Stimulated activated CD4-positive, alpha-beta T cell treated with anti-CD3 and anti-CD28 coated beads, Interleukin-15, amount 100 ng/mL, for 24 hours (primary cell): ENCODE measurements around the gene NAGLU.
"Not testable (repeated sequence)": the region's sequence is repeated elsewhere in the genome, so short reads cannot be mapped to it uniquely, and the experiment has no call there.

Experiments used
- DNase-seq: peaks from one replicate; pipeline ENCODE4 v3.0.0-alpha.2; 2020

NAGLU gene

GRCh38 chr17:42545755-42546505 is 9.9 kb downstream of the NAGLU start:
- not testable (repeated sequence) for DNase-seq

DNA sequence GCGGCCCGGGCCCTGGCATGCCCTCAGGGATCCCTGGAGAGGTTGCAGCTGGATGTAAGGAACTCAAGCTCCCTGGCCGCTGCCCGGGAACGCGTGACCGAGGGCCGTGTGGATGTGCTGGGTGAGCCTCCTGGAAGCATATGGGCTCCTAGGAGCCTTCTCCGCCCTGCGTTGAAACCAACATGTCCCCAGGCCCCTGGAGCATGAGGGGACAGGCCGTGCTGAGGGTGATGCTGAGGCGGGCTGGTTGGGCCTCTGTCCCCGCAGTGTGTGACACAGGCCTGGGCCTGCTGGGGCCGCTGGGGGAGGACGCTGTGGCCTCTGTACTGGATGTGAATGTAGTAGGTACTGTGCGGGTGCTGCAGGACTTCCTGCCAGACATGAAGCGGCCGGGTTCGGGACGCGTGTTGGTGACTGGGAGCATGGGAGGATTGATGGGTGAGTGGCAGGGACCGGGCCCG is 11.0 kb downstream of the NAGLU start:
- DNase-seq = no peak

DNA sequence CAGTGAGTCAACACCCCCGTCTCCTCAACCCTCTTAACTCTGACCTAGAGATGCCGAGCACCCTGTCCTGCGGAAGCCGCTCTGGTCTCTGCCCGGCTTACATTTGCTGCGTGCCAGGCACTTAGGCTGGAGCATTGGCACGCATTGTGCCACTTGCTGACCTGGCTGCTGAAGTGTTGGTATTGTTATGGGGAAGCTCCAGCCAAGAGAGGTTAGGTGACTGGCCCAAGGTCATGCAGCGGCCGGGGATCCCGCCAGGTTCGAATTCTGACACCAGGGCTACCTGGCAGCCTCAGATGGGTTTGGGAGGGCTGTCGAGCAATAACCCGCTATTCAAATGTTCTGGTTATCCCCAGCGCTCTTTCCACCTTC is 11.6 kb downstream of the NAGLU start:
- DNase-seq = no peak

DNA sequence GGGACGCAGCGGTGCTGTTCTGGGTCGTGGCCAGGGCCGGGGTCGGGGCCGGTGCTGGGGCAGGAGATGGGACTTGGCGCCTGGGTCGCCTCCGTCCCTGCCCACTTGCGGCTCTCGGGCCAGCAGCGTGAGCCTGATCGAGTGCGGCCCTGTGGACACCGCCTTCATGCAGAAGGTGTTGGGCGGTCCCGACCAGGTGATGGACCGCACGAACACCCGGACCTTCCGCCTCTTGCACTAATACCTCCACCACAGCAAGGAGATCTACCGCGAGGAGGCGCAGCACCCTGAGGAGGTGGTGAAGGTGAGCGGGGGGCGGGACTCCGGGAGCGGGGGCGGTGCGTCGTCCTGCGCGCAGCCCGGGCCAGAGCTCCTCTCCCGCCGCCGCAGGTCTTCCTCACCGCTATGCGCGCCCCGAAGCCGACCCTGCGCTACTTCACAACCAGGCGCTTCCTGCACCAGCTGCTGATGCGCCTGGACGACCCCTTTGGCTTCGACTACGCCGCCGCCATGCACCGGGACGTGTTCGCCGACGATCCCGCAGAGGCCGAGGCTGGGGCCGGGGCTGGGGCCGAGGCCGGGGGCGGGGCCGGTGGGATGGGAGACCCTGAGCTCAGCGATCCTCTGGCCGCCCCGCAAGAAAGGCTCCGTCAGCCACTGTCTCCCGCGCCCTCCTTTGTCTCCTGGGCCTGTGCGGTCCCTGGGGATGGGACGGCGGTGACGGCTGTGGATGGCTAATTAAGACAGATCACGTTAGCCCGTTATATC is 12.2 kb downstream of the NAGLU start:
- peak; percentile 90 for DNase-seq

DNA sequence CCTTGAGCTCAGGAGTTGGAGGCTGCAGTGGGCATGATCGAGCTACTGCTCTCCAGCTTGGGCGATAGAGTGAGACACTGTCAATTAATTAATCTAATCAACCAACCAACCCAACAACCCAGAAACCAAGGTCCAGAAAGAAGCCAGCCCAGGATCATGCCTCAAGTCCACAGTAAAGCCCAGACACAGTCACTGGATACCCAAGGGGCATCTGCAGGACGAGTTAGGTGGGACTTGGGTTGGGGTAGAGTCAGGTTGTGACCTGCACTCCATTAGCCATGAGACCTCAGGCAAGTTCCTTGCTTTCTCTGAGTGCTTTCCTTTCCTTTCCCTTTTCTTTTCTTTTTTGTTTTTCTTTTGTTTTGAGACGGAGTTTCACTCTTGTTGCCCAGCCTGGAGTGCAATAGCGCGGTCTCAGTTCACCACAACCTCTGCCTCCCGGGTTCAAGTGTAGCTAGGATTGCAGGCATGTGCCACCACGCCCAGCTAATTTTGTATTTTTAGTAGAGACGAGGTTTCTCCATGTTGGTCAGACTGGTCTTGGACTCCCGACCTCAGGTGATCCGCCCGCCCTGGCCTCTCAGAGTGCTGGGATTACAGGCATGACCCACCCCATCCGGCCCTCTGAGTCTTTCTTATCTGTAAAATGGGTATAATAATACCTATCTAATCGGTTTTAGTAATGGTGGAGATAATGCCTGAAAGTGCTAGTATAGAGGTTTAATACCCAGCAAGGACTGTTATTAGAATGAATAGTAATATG is 13.1 kb downstream of the NAGLU start:
- DNase-seq = no peak

DNA sequence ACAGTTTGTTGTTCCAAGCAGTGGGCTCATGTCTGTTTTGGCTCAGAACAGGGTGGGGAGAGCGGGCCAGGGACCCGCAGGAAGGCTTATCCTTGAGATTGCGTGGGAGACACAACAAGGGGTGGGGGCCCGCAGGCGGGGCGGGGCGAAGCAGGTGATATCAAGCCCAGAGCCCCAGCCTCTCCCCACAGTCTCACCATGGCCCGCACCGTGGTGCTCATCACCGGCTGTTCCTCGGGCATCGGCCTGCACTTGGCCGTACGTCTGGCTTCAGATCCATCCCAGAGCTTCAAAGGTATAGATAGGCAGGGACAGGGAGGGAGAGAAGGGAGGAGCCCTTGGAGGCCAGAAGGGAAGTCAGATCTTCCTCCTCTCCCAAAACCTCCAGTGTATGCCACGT is 16.7 kb downstream of the NAGLU start, which contains the start of gene HSD17B1:
TSS of gene HSD17B1 (plus strand) at position 188 of the 400 bp plus-strand sequence. CDS start at position 199, 11 bp downstream.
- not testable (repeated sequence) for DNase-seq

GRCh38 chr17:42553161-42553818 is 17.2 kb downstream of the NAGLU start:
- DNase-seq = no peak

DNA sequence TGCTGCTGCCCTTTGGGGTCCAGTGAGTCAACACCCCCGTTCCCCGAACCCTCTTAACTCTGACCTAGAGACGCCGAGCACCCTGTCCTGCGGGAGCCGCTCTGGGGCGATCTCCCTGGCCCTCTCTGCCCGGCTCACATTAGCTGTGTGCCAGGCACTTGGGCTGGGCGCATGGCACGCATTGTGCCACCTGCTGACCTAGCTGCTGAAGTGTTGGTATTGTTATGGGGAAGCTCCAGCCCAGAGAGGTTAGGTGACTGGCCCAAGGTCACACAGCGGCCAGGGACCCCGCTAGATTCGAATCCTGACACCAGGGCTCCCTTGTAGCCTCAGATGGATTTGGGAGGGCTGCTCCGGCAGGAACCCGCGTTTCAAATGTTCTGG is 17.8 kb downstream of the NAGLU start:
- peak; percentile 37 for DNase-seq

GRCh38 chr17:42554250-42555121 is 18.4 kb downstream of the NAGLU start:
- peak; percentile 90 for DNase-seq

- DNase-seq = no peak
These were observed 19.1 kb downstream of the NAGLU start for GRCh38 chr17:42555122-42555622.

- DNase-seq = not testable (repeated sequence)
These were observed 20.0 kb downstream of the NAGLU start for GRCh38 chr17:42555961-42556617.

- no peak for DNase-seq
These were observed 23.0 kb downstream of the NAGLU start for GRCh38 chr17:42559075-42559474.

DNA sequence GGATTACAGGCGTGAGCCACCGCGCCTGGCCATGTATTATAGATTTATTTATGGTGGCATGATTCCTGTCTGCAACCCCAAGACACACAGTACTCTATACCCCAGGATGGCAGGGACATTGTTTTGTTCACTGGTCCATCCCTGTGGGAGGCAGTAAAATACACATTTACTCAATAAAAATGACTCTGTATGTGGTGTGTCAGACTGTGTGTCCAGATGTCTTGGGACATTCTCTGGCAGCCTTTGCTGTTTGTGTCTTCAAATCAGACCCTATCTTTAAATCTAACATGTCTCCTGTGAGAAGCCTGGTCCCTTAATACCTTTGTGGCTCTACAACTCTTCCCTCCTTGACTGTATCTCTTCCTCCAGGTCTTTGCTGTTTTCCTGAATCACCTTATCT is 24.2 kb downstream of the NAGLU start:
- no peak for DNase-seq

DNA sequence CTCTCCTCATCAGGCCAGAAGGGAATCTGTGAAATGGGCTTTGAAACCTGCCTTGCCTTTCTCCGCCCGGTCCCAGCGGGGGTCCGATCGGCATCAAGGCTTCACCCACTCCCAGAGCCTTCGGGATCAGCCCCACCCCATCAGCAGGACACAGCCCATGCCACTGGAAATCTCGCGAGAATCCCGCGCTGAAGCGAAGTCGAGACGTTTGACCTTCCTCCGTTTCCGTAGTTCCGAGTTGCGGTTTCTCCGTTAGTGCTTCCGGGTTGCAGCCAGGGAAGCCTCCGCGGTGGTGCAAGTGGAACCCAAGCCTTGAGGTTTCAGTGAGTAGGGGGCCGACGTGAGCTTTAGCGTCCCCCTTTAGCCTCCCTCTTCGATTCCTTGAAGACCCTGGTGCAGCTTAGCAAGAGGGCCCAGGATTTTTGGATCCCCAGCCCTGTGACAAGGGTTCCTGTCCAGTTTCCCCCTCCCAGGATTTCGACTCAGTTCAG is 25.9 kb downstream of the NAGLU start, which contains the start of gene COASY:
TSS of gene COASY (plus strand) at position 252 of the 491 bp plus-strand sequence. CDS start 475 bp downstream, outside the sequence.
- peak; percentile 97 for DNase-seq

DNA sequence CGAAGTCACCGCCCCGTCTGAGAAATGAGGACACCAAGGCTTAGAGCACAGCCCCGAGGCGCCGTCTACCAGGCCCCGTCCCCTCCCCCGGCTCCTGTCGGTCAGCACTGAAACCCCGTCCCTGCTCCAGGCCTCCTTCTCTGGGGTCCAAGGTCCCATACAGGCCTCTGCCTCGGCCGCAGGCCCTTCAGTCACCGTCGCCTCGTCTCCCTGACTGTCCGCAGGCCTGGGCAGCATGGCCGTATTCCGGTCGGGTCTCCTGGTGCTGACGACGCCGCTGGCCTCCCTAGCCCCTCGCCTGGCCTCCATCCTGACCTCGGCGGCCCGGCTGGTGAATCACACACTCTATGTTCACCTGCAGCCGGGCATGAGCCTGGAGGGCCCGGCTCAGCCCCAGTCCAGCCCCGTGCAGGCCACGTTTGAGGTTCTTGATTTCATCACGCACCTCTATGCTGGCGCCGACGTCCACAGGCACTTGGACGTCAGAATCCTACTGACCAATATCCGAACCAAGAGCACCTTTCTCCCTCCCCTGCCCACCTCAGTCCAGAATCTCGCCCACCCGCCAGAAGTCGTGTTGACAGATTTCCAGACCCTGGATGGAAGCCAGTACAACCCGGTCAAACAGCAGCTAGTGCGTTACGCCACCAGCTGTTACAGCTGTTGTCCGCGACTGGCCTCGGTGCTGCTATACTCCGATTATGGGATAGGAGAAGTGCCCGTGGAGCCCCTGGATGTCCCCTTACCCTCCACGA is 26.5 kb downstream of the NAGLU start:
- DNase-seq = no peak

DNA sequence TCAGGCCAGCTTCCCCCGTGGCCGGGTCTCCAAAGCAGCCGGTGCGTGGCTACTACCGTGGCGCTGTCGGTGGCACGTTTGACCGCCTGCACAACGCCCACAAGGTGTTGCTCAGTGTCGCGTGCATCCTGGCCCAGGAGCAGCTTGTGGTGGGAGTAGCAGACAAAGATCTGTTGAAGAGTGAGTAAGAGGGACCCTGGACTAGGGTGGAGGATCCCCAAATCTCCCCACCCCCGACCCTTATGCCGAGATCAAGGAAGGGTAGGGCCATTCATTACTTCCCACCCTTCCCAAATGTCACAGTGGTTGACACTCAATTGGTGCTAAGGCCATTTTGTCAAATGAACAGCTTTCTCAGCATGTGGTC is 27.1 kb downstream of the NAGLU start:
- no peak for DNase-seq

DNA sequence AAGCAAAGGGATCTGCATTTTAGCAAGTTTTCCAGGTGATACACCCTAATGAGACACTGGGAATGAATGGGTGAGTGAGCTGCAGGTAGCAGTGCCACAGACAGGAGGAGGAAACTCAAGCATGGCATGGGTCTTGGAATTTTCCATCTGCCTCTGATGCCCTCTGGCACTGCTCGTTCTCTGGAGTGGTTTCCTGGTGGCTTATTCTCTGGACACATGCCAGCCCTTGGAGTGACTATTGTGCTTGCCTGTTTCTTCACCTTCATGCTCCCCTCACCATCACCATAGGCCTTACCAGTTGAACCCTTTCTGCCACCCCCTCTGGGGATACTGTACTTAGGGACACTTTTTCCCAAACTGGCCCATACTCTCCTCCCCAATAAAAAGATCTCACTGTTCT is 27.5 kb downstream of the NAGLU start:
- no peak for DNase-seq

DNA sequence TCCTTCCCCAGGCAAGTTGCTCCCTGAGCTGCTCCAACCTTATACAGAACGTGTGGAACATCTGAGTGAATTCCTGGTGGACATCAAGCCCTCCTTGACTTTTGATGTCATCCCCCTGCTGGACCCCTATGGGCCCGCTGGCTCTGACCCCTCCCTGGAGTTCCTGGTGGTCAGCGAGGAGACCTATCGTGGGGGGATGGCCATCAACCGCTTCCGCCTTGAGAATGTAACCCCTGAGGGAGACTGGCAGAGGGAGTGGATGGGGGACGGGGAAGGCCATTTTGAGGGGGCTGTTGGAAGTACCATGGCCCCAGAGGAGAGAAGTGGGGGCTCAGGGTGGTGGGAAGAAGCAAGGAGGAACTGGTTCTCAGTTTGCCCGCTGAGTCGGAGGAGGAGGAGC is 27.9 kb downstream of the NAGLU start:
- no peak for DNase-seq

- no peak for DNase-seq
These were observed 28.9 kb downstream of the NAGLU start for GRCh38 chr17:42564815-42565522.
